Gastroesophageal sphincter (tissue), 4 donors: ENCODE data around the gene CLDN20. TPM values are rescaled to one million over a fixed set of nuclear protein-coding genes. Genes with fewer than 3 reads are reported as not detected.
A peak's percentile ranks its signal among the peaks of the same experiment; 100 is the strongest.

Experiments used
- ATAC-seq: fragments of 150-250 bp; one replicate; pipeline ENCODE4 v1.9.1; 2016; ENCODE audit warnings: mild to moderate bottlenecking, moderate library complexity
- H3K27ac ChIP-seq, 4 donors: fragments of 200-600 bp; sonication (generic) in 3 of 4; 1 replicate in 3 of 4; 2 replicates in 1 of 4; pipeline ENCODE4 v1.5.1; 2016 to 2019
- H3K27me3 ChIP-seq: fragments of 200-600 bp; sonication (generic); one replicate; pipeline ENCODE4 v1.5.1; 2019
- H3K36me3 ChIP-seq, 2 donors: fragments of 200-600 bp; sonication (generic); one replicate each; pipeline ENCODE4 v1.5.1; 2019; ENCODE audit warnings: control low read depth in 1 of 2
- H3K4me1 ChIP-seq, 3 donors: fragments of 200-600 bp; sonication (generic); 1 replicate in 2 of 3; 2 replicates in 1 of 3; pipeline ENCODE4 v1.5.1; 2016 to 2019; ENCODE audit warnings: control low read depth in 2 of 3
- H3K4me3 ChIP-seq, 2 donors: fragments of 200-600 bp; sonication (generic); one replicate each; pipeline ENCODE4 v1.5.1; 2019; ENCODE audit warnings: mild to moderate bottlenecking in 1 of 2, moderate library complexity in 1 of 2
- H3K9me3 ChIP-seq, 3 donors: fragments of 200-600 bp; sonication (generic); one replicate each; pipeline ENCODE4 v1.5.1; 2017 to 2019; ENCODE audit warnings: control low read depth in 2 of 3
- CTCF ChIP-seq, 4 experiments: fragments of 200-600 bp in 2 of 4; fragments of 450-650 bp in 2 of 4; sonication (generic) in 1 of 4; IDR thresholded peaks; one replicate each; pipeline ENCODE4 v1.5.1; 2017 to 2019; ENCODE audit warnings: antibody characterized with exemption in 4 of 4, mild to moderate bottlenecking in 2 of 4, moderate library complexity in 2 of 4
- EP300 ChIP-seq: sonication (generic); formaldehyde crosslinking; IDR thresholded peaks from one replicate; pipeline ENCODE4 v1.6.1; 2017; ENCODE audit warnings: antibody characterized with exemption, mild to moderate bottlenecking
- POLR2A ChIP-seq, 2 donors: fragments of 450-650 bp; IDR thresholded peaks; one replicate each; pipeline ENCODE4 v1.6.1; 2017; ENCODE audit warnings: antibody characterized with exemption in 2 of 2, mild to moderate bottlenecking in 2 of 2, moderate library complexity in 1 of 2
- POLR2AphosphoS5 ChIP-seq: sonication (generic); formaldehyde crosslinking; IDR thresholded peaks from one replicate; pipeline ENCODE4 v1.6.1; 2017; ENCODE audit warnings: antibody characterized with exemption
- WGBS, 2 donors: methylation state at CpG; one replicate each; pipeline ENCODE4 v1.1.5; 2018; ENCODE audit warnings: low coverage in 1 of 2; 5-methylcytosine and 5-hydroxymethylcytosine counted together
- total RNA-seq, 4 donors: library from RNA; depleted of rRNA; stranded (reverse); fragments of >200 nt; gene quantifications; one replicate each; pipeline ENCODE4 v1.1.0, GENCODE V29; 2016

CLDN20 gene
- total RNA-seq, 4 donors from 2014 or later, result 0.27 TPM; not detected in 3

- Histone ChIP-seq H3K4me3 (no peak overlapping the region), H3K27me3 (no peaks in the 10 kb centered on the region), H3K27ac (no peak overlapping the region), H3K9me3 (no peaks in the 10 kb centered on the region), H3K4me1 (peaks cover 0 to under 1% (median 0%) of the 10 kb centered on the region in 3 donors), H3K36me3 (peaks cover 0 to 59% of the 10 kb centered on the region in 2 donors)
- no peak for ATAC-seq
- 73 to 76% methylated on average over 2 of the region's 5 CpGs for WGBS, 2 donors
- no peak for TF ChIP-seq EP300
Measured at GRCh38 chr6:155259897-155260296, 3.9 kb upstream of the CLDN20 start.

GRCh38 chr6:155260686-155261085, 3.1 kb upstream of the CLDN20 start:
- TF ChIP-seq CTCF (IDR thresholded peaks at IDR 0.05) (no peak), POLR2AphosphoS5 (no peak), EP300 (no peak), POLR2A (IDR thresholded peaks at IDR 0.05) (no peak)
- H3K4me3 ChIP-seq, result no peak overlapping the region
- H3K9me3 ChIP-seq, result no peaks in the 10 kb centered on the region
- no peak overlapping the region for H3K27ac ChIP-seq
- H3K27me3 ChIP-seq, result no peaks in the 10 kb centered on the region
- H3K36me3 ChIP-seq, result peaks cover 0 to 53% of the 10 kb centered on the region in 2 donors
- no peak for ATAC-seq
- peaks cover 0 to 5% (median 0%) of the 10 kb centered on the region in 3 donors for H3K4me1 ChIP-seq
- WGBS, 2 donors, result 42 to 87% methylated on average over 3 of the region's 3 CpGs

GRCh38 chr6:155261111-155261900, 2.5 kb upstream of the CLDN20 start:
- WGBS, 2 donors, result 94 to 100% methylated on average over 5 to 11 of the region's 11 CpGs

GRCh38 chr6:155262655-155263054, 1.2 kb upstream of the CLDN20 start:
- WGBS, 2 donors, result 90 to 96% methylated on average over 4 of the region's 4 CpGs
- no peak for ATAC-seq
- no peaks in the 10 kb centered on the region for H3K27me3 ChIP-seq
- no peak overlapping the region for H3K27ac ChIP-seq
- peaks cover 0 to 10% (median 0%) of the 10 kb centered on the region in 3 donors for H3K4me1 ChIP-seq
- H3K36me3 ChIP-seq, result peaks cover 0 to 36% of the 10 kb centered on the region in 2 donors
- TF ChIP-seq POLR2AphosphoS5 (no peak), POLR2A (IDR thresholded peaks at IDR 0.05) (no peak), EP300 (no peak), CTCF (IDR thresholded peaks at IDR 0.05) (no peak)
- no peaks in the 10 kb centered on the region for H3K9me3 ChIP-seq
- no peak overlapping the region for H3K4me3 ChIP-seq

More at GRCh38 chr6:155261111-155261900, 2.5 kb upstream of the CLDN20 start:
- Histone ChIP-seq H3K4me3 (no peak overlapping the region), H3K27ac (no peak overlapping the region), H3K27me3 (no peaks in the 10 kb centered on the region), H3K36me3 (peaks cover 0 to 50% of the 10 kb centered on the region in 2 donors), H3K9me3 (no peaks in the 10 kb centered on the region), H3K4me1 (peaks cover 0 to 5% (median 0%) of the 10 kb centered on the region in 3 donors)
- no peak for ATAC-seq
- no peak for TF ChIP-seq POLR2AphosphoS5
- no peak for TF ChIP-seq EP300
- no peak for TF ChIP-seq CTCF (IDR thresholded peaks at IDR 0.05)
- no peak for TF ChIP-seq POLR2A (IDR thresholded peaks at IDR 0.05)

GRCh38 chr6:155264693-155265320, 994 bp downstream of the CLDN20 start:
- no peak for ATAC-seq

More at GRCh38 chr6:155264693-155265320, 994 bp downstream of the CLDN20 start:
- 54 to 83% methylated on average over 3 to 7 of the region's 9 CpGs for WGBS, 2 donors
- no peaks in the 10 kb centered on the region for H3K9me3 ChIP-seq
- TF ChIP-seq EP300, result no peak
- H3K4me1 ChIP-seq, result peaks cover 0 to 13% (median 5%) of the 10 kb centered on the region in 3 donors
- no peaks in the 10 kb centered on the region for H3K27me3 ChIP-seq
- peaks cover 0 to 15% of the 10 kb centered on the region in 2 donors for H3K36me3 ChIP-seq
- no peak overlapping the region for H3K4me3 ChIP-seq
- peak overlapping the region in 3 of 4 donors; percentile 10 to 32 (median 32) for H3K27ac ChIP-seq
